Nucleus accumbens (tissue), 56 donors: ENCODE results near the gene UTP18.
"Not testable (repeated sequence)": the region's sequence is repeated elsewhere in the genome, so short reads cannot be mapped to it uniquely, and the experiment has no call there.

Experiments
- DNase-seq, 56 donors: peaks; one replicate each; lab custom pipeline; 2025; lab: John Stamatoyannopoulos, UW

UTP18 gene

GRCh38 chr17:51260237-51261023 lies at the start of gene UTP18:
Gene UTP18, plus strand, starts transcription at chr17:51260546. Its CDS starts 39 bp downstream, at chr17:51260585.
- DNase-seq: peak; percentile 76 to 100 (median 97)

GRCh38 chr17:51214920-51215319 lies 45.4 kb upstream of the UTP18 start:
- no peak for DNase-seq

- DNase-seq: no peak
Measured at GRCh38 chr17:51217946-51218345, 42.4 kb upstream of the UTP18 start.

GRCh38 chr17:51221322-51221721 lies 39.0 kb upstream of the UTP18 start:
- no peak for DNase-seq

GRCh38 chr17:51224402-51225262 lies 35.7 kb upstream of the UTP18 start:
- no peak for DNase-seq

- DNase-seq: not testable (repeated sequence)
Measured at GRCh38 chr17:51225523-51225922, 34.8 kb upstream of the UTP18 start.

GRCh38 chr17:51228161-51228560 lies 32.2 kb upstream of the UTP18 start:
- DNase-seq: no peak

- DNase-seq: no peak
Measured at GRCh38 chr17:51229889-51230288, 30.5 kb upstream of the UTP18 start.

- no peak for DNase-seq
Measured at GRCh38 chr17:51230306-51230705, 30.0 kb upstream of the UTP18 start.

- DNase-seq: no peak
Measured at GRCh38 chr17:51231999-51232398, 28.3 kb upstream of the UTP18 start.

GRCh38 chr17:51234162-51234561 lies 26.2 kb upstream of the UTP18 start:
- DNase-seq: no peak

- no peak for DNase-seq
Measured at GRCh38 chr17:51238255-51238887, 22.0 kb upstream of the UTP18 start.

GRCh38 chr17:51240275-51240674 lies 20.1 kb upstream of the UTP18 start:
- DNase-seq: no peak

- no peak for DNase-seq
Measured at GRCh38 chr17:51244041-51244440, 16.3 kb upstream of the UTP18 start.

GRCh38 chr17:51245535-51245934 lies 14.8 kb upstream of the UTP18 start:
- DNase-seq: no peak

- DNase-seq: no peak
Measured at GRCh38 chr17:51250314-51250840, 10.0 kb upstream of the UTP18 start.

- DNase-seq: no peak
Measured at GRCh38 chr17:51251010-51251409, 9.3 kb upstream of the UTP18 start.

GRCh38 chr17:51255673-51256072 lies 4.7 kb upstream of the UTP18 start:
- DNase-seq: no peak

- no peak for DNase-seq
Measured at GRCh38 chr17:51256101-51256500, 4.2 kb upstream of the UTP18 start.

GRCh38 chr17:51257150-51258081 lies 2.9 kb upstream of the UTP18 start:
- DNase-seq: no peak
